HEK293 (cell line): Measurements from ENCODE around the gene SHISA9.

ENCODE experiments used
- CTCF ChIA-PET: fragments of 350-600 bp; formaldehyde crosslinking; extraction: SDS; loops from one replicate; lab custom pipeline; 2021; ENCODE audit warnings: antibody characterized with exemption; lab: Yijun Ruan, JAX
- POLR2A ChIA-PET: fragments of 300-600 bp; formaldehyde crosslinking; extraction: SDS; loops from one replicate; lab custom pipeline; 2020; ENCODE audit warnings: antibody characterized with exemption, inconsistent platforms; lab: Yijun Ruan, JAX
- H3K27ac ChIP-seq: fragments of 200-500 bp; sonication (Bioruptor generic); 2 replicates; pipeline ENCODE4 v1.5.1; 2014; ENCODE audit warnings: low read depth, low read length, control low read depth, inconsistent platforms; ENCODE audit errors: extremely low read depth
- H3K36me3 ChIP-seq, 2 experiments: fragments of 200-500 bp in 1 of 2; sonication (Bioruptor generic) in 1 of 2; 1 replicate in 1 of 2; 2 replicates in 1 of 2; pipeline ENCODE4 v1.5.1; 2014 to 2017; ENCODE audit warnings: inconsistent platforms in 2 of 2, low read length in 2 of 2; ENCODE audit not compliant: control insufficient read depth in 2 of 2, insufficient read depth in 1 of 2
- H3K4me1 ChIP-seq: fragments of 200-500 bp; sonication (Bioruptor generic); 2 replicates; pipeline ENCODE4 v1.5.1; 2014; ENCODE audit warnings: mild to moderate bottlenecking, low read length, inconsistent platforms; ENCODE audit not compliant: control insufficient read depth, insufficient read depth
- H3K4me3 ChIP-seq: 2 replicates; pipeline ENCODE4 v1.5.1; 2011; ENCODE audit warnings: low read depth, mild to moderate bottlenecking, control low read depth, low read length, moderate library complexity
- H3K9me3 ChIP-seq: fragments of 200-500 bp; sonication (Bioruptor generic); 2 replicates; pipeline ENCODE4 v1.5.1; 2014; ENCODE audit warnings: low read depth, low read length, inconsistent platforms; ENCODE audit not compliant: control insufficient read depth, insufficient read depth
- AEBP2 ChIP-seq: fragments of 450-650 bp; formaldehyde crosslinking; IDR thresholded peaks from 2 replicates; pipeline ENCODE4 v1.5.1; 2016; ENCODE audit warnings: missing biosample characterization, missing genetic modification characterization, borderline replicate concordance
- BCL11A ChIP-seq: fragments of 450-650 bp; formaldehyde crosslinking; IDR thresholded peaks from 2 replicates; pipeline ENCODE4 v1.5.1; 2016; ENCODE audit warnings: low read depth, missing biosample characterization, missing genetic modification characterization
- KLF9 ChIP-seq: fragments of 450-650 bp; formaldehyde crosslinking; IDR thresholded peaks from 2 replicates; pipeline ENCODE4 v1.5.1; 2016; ENCODE audit warnings: missing biosample characterization, missing genetic modification characterization, low read depth
- REST ChIP-seq: fragments of 450-650 bp; formaldehyde crosslinking; IDR thresholded peaks from 2 replicates; pipeline ENCODE4 v1.5.1; 2016; ENCODE audit warnings: missing biosample characterization, missing genetic modification characterization
- ZBTB8A ChIP-seq: fragments of 450-650 bp; formaldehyde crosslinking; IDR thresholded peaks from 2 replicates; pipeline ENCODE4 v1.5.1; 2016; ENCODE audit warnings: missing biosample characterization, missing genetic modification characterization
- ZNF146 ChIP-seq: fragments of 450-650 bp; formaldehyde crosslinking; IDR thresholded peaks from 2 replicates; pipeline ENCODE4 v1.5.1; 2016; ENCODE audit warnings: missing biosample characterization, missing genetic modification characterization
- ZNF169 ChIP-seq: fragments of 450-650 bp; formaldehyde crosslinking; IDR thresholded peaks from 2 replicates; pipeline ENCODE4 v1.5.1; 2016; ENCODE audit warnings: missing biosample characterization, missing genetic modification characterization
- ZNF302 ChIP-seq: fragments of 450-650 bp; formaldehyde crosslinking; IDR thresholded peaks from 2 replicates; pipeline ENCODE4 v1.5.1; 2016; ENCODE audit warnings: missing biosample characterization, missing genetic modification characterization, low read depth
- ZNF433 ChIP-seq: fragments of 450-650 bp; formaldehyde crosslinking; IDR thresholded peaks from 2 replicates; pipeline ENCODE4 v1.5.1; 2016; ENCODE audit warnings: missing biosample characterization, missing genetic modification characterization, low read depth
- ZNF529 ChIP-seq: fragments of 450-650 bp; formaldehyde crosslinking; IDR thresholded peaks from 2 replicates; pipeline ENCODE4 v1.5.1; 2017; ENCODE audit warnings: missing genetic modification characterization, missing biosample characterization; ENCODE audit not compliant: insufficient replicate concordance
- ZNF555 ChIP-seq: fragments of 450-650 bp; formaldehyde crosslinking; conservative IDR thresholded peaks from 2 replicates; pipeline ENCODE4 v1.5.1; 2017; ENCODE audit warnings: missing biosample characterization, mild to moderate bottlenecking, missing genetic modification characterization, inconsistent platforms
- ZNF704 ChIP-seq: fragments of 450-650 bp; formaldehyde crosslinking; IDR thresholded peaks from 2 replicates; pipeline ENCODE4 v1.5.1; 2016; ENCODE audit warnings: missing biosample characterization, missing genetic modification characterization
- ZNF747 ChIP-seq: fragments of 450-650 bp; formaldehyde crosslinking; IDR thresholded peaks from 2 replicates; pipeline ENCODE4 v1.5.1; 2016; ENCODE audit warnings: missing biosample characterization, missing genetic modification characterization
- ZNF777 ChIP-seq: fragments of 450-650 bp; formaldehyde crosslinking; IDR thresholded peaks from 2 replicates; pipeline ENCODE4 v1.5.1; 2017; ENCODE audit warnings: missing biosample characterization, missing genetic modification characterization, borderline replicate concordance
- ZNF792 ChIP-seq: fragments of 450-650 bp; formaldehyde crosslinking; IDR thresholded peaks from 2 replicates; pipeline ENCODE4 v1.5.1; 2016; ENCODE audit warnings: missing biosample characterization, missing genetic modification characterization
- ZSCAN5A ChIP-seq: fragments of 450-650 bp; formaldehyde crosslinking; IDR thresholded peaks from 2 replicates; pipeline ENCODE4 v1.5.1; 2016; ENCODE audit warnings: missing biosample characterization, missing genetic modification characterization
- TF ChIP-seq, protein P1 (sequence below): fragments of 450-650 bp; formaldehyde crosslinking; IDR thresholded peaks from 2 replicates; pipeline ENCODE4; 2016; ENCODE audit warnings: missing biosample characterization, missing genetic modification characterization
- TF ChIP-seq, protein P2 (sequence below): fragments of 450-650 bp; formaldehyde crosslinking; IDR thresholded peaks from 2 replicates; pipeline ENCODE4 v1.5.1; 2016; ENCODE audit warnings: missing biosample characterization, missing genetic modification characterization
- TF ChIP-seq, protein P3 (sequence below): fragments of 450-650 bp; formaldehyde crosslinking; IDR thresholded peaks from 2 replicates; pipeline ENCODE4 v1.5.1; 2016; ENCODE audit warnings: missing biosample characterization, missing genetic modification characterization

The SHISA9 gene

GRCh38 chr16:12927591-12927990 is 26.2 kb downstream of the SHISA9 start:
- POLR2A ChIA-PET: no interaction called here
- CTCF ChIA-PET: no interaction called here
- Histone ChIP-seq H3K4me1 (no peaks in the 10 kb centered on the region), H3K27ac (no peak overlapping the region)
- TF ChIP-seq AEBP2: no peak
- peak; percentile 61 for TF ChIP-seq REST (tag by site-specific recombination)
- no peak for TF ChIP-seq ZNF529 (tag by site-specific recombination)
- TF ChIP-seq ZNF747 (tag by site-specific recombination): no peak
- TF ChIP-seq, protein P1, sequence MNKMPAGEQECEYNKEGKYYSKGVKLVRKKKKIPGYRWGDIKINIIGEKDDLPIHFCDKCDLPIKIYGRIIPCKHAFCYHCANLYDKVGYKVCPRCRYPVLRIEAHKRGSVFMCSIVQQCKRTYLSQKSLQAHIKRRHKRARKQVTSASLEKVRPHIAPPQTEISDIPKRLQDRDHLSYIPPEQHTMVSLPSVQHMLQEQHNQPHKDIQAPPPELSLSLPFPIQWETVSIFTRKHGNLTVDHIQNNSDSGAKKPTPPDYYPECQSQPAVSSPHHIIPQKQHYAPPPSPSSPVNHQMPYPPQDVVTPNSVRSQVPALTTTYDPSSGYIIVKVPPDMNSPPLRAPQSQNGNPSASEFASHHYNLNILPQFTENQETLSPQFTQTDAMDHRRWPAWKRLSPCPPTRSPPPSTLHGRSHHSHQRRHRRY (tag by site-specific recombination): no peak
- TF ChIP-seq, all 188 proteins: peak for 1
- no peaks in the 10 kb centered on the region for H3K36me3 ChIP-seq
- no peaks in the 10 kb centered on the region for H3K9me3 ChIP-seq
- no peak overlapping the region for H3K4me3 ChIP-seq

GRCh38 chr16:12930881-12931280 is 29.5 kb downstream of the SHISA9 start:
- Histone ChIP-seq H3K36me3 (no peaks in the 10 kb centered on the region), H3K4me1 (no peaks in the 10 kb centered on the region), H3K27ac (no peak overlapping the region), H3K9me3 (no peaks in the 10 kb centered on the region), H3K4me3 (no peak overlapping the region)
- CTCF ChIA-PET: no interaction called here
- POLR2A ChIA-PET: no interaction called here
- no peak for TF ChIP-seq KLF9 (tag by site-specific recombination)

DNA sequence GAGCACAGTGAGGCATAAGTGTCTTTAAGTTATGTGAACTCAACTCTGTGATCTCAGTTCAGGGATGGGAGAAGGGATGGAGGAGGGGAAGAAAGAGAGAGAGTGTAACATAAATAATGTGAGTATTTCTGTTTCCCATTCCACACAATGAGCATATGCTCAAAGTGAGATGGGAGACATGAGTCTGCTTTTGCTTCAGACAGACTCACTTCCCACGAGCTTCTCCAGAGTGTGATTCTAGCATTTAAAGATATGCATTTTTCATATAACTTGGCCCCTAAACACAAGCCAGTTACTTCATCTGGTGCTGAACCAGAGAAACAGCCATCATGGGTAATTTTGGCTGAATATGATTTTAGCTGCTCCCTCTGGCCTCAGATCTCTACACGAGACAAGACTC is 35.0 kb downstream of the SHISA9 start:
- CTCF ChIA-PET: interaction anchor here (1.1 kb wide), 1 partner anchor 40 kb away, joined by 4 read pairs; no protein-coding TSS in a partner anchor
- POLR2A ChIA-PET: no interaction called here
- H3K4me1 ChIP-seq: no peaks in the 10 kb centered on the region
- H3K27ac ChIP-seq: no peak overlapping the region
- H3K4me3 ChIP-seq: no peak overlapping the region
- no peaks in the 10 kb centered on the region for H3K36me3 ChIP-seq
- no peaks in the 10 kb centered on the region for H3K9me3 ChIP-seq
- no peak for TF ChIP-seq ZNF792 (tag by site-specific recombination)
- TF ChIP-seq ZNF169 (tag by site-specific recombination): no peak
- no peak for TF ChIP-seq ZNF433 (tag by site-specific recombination)
- no peak for TF ChIP-seq ZNF555 (tag by site-specific recombination)
- TF ChIP-seq, protein P2, sequence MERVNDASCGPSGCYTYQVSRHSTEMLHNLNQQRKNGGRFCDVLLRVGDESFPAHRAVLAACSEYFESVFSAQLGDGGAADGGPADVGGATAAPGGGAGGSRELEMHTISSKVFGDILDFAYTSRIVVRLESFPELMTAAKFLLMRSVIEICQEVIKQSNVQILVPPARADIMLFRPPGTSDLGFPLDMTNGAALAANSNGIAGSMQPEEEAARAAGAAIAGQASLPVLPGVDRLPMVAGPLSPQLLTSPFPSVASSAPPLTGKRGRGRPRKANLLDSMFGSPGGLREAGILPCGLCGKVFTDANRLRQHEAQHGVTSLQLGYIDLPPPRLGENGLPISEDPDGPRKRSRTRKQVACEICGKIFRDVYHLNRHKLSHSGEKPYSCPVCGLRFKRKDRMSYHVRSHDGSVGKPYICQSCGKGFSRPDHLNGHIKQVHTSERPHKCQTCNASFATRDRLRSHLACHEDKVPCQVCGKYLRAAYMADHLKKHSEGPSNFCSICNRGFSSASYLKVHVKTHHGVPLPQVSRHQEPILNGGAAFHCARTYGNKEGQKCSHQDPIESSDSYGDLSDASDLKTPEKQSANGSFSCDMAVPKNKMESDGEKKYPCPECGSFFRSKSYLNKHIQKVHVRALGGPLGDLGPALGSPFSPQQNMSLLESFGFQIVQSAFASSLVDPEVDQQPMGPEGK: no peak
- TF ChIP-seq ZSCAN5A (tag by site-specific recombination): no peak
- no peak for TF ChIP-seq ZNF302 (tag by site-specific recombination)
- TF ChIP-seq BCL11A (tag by site-specific recombination): no peak
- TF ChIP-seq ZBTB8A (tag by site-specific recombination): no peak
- TF ChIP-seq ZNF146 (tag by site-specific recombination): no peak
- TF ChIP-seq, protein P3, sequence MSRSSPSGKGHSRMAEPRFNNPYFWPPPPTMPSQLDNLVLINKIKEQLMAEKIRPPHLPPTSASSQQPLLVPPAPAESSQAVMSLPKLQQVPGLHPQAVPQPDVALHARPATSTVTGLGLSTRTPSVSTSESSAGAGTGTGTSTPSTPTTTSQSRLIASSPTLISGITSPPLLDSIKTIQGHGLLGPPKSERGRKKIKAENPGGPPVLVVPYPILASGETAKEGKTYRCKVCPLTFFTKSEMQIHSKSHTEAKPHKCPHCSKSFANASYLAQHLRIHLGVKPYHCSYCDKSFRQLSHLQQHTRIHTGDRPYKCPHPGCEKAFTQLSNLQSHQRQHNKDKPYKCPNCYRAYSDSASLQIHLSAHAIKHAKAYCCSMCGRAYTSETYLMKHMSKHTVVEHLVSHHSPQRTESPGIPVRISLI: no peak
- no peak for TF ChIP-seq ZNF704
- no peak for TF ChIP-seq ZNF777
